ENCODE measurements around the gene APP. TPM values are rescaled to one million over a fixed set of nuclear protein-coding genes. Genes with fewer than 3 reads are reported as not detected.
"Not testable (repeated sequence)": the region's sequence is repeated elsewhere in the genome, so short reads cannot be mapped to it uniquely, and the experiment has no call there.

Gene APP
- total RNA-seq, 1 donor from 2014 or later = 334 TPM

DNA sequence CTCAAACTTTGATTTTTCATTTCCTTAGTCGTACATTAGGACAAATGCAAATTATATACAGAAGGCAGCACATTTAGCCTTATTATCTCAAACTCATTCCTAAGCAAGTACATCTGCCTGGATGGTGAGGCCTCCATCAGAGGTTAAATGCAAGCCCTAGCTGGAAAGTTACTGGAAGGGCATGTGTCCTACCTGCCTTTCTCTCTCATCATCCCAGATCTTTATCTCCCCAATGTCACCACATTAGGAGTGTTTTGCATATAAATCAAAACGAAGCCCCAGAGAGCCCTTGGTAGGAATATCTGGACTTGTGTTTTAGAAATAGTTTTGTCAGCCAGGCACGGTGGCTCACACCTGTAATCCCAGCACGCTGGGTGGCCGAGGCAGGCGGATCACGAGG lies 35.0 kb downstream of the APP start:
- DNase-seq (ENCODE audit: low spot score) = no peak
- intact Hi-C loops (cut with DNase I) = no loop called here

DNA sequence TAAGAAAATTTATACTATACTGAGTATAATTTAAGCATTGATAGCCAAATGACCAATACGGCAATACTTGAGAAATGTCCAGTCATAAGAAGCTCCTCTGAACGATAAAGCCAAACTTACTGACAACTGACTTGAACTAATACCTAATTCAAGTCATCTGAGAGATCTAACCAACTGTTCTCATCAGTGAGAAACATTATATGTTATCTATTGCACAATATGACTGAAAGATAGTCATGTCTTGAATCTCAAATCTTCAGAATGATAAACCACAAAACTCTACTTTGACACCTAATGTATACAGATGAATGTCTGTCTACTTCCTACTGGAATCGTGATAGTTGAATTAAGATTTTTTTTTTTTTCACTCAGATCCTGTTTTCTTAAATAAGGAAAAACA lies 39.0 kb downstream of the APP start:
- DNase-seq (ENCODE audit: low spot score) = no peak
- intact Hi-C loops (cut with DNase I) = no loop called here

GRCh38 chr21:26131053-26131452 lies 39.5 kb downstream of the APP start:
- intact Hi-C loops (cut with DNase I); DNase-seq (ENCODE audit: low spot score): not testable (repeated sequence)

DNA sequence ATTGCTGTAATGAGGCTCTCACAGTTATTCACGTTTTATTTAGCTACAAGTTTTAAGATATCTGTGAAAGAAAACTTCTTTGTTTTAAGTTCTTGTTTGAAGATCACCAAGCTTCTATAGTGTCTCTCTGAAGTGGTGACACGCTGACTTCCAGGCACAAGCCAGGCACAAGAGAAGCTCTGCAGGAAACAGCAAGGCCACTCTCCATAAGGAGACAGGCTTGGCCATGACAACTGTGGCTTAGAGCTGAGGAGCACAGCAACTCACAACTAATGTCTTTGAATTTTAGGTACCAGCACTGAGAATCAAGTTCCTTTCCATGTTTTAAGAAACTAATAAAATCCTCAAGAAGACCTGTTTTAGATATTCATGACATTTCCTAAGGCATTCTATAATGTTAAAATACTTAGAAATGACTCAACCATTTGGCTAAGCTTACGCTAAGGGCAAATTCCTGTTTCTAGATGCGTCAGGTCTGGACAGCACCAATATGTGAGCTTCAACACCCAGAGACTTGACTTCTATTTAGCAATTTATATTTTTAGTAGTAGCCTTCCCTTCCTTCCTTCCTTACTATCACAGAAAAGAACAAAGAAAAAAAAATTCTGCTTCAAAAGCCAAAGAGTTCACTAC lies 40.2 kb downstream of the APP start:
- DNase-seq (ENCODE audit: low spot score) = no peak
- intact Hi-C loops (cut with DNase I) = no loop called here

DNA sequence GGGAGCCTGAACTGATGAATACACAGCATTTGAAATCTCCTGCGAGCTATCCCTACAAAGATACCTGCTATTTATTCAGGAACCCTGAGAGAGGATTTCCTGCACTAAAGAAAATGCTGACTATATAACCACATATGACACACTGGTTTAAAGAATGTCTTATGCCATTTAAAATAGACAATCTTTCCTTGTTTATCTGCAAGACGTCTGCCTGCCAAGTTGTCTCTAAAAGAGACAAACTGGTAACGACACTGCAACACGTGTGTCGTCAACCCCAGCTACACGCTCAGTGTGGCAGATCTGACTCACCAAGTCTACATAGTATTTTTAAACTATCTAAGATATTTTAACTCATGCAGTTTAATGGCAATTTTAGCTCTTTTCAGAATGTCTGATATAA lies 42.7 kb downstream of the APP start:
- DNase-seq (ENCODE audit: low spot score) = no peak
- intact Hi-C loops (cut with DNase I) = no loop called here

DNA sequence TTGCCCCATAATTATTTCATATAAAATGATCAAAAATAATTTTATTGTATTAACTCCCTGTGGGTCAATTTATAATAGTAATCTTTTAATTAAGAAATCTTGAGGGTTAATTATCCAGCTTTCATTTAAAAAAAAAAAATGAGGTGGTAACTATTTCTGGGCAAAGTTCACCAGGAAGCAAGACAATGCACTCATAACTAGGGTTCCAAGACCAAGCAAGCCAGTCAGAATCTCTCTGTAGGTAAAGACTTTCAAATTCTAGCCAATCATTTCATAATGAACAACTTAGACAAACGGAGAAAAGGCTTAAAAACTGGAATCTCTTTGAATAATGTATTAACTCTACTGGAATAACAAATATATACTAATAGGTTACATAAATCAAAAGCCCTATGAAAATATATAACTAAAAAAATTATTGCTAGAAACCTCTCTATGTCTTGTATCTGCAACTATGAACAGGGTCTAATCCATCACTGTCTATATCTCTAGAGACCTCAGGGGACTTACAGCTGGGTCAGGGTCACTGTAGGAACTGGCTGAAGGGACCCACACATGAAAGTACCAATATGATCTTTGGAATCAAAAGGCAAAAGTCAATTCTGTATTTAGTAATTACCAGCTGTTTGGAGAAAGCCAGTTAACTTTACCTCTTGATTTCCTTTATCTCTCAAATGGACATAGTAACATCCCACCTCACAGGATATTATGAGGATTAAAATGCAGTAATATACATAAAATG lies 43.3 kb downstream of the APP start:
- intact Hi-C loops (cut with DNase I) = no loop called here
- DNase-seq (ENCODE audit: low spot score) = no peak

GRCh38 chr21:26126168-26126553 lies 44.4 kb downstream of the APP start:
- intact Hi-C loops (cut with DNase I) = no loop called here

GRCh38 chr21:26125433-26126167 lies 45.0 kb downstream of the APP start:
- intact Hi-C loops (cut with DNase I) = no loop called here
- no peak for DNase-seq (ENCODE audit: low spot score)

More at GRCh38 chr21:26126168-26126553, 44.4 kb downstream of the APP start:
- no peak for DNase-seq (ENCODE audit: low spot score)

DNA sequence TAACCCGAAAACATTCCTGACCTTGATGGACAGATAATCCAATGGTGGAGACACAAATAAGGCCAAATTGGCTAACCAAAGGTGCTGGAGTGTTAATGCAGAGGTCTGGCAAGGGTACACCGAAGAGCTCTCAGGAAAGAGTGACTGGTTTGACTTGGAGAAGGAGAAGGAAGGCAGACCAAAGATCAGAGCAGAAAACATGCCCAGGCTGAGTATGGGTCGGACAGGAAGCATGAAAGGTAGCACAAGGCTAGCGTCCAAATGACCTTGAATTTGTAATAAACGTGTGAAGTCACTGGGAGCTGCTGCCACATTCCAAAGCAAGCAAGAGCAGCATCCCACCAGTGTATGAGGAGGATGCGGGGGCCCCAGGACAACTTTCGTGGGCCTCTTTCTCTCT lies 45.7 kb downstream of the APP start:
- intact Hi-C loops (cut with DNase I) = no loop called here
- no peak for DNase-seq (ENCODE audit: low spot score)

DNA sequence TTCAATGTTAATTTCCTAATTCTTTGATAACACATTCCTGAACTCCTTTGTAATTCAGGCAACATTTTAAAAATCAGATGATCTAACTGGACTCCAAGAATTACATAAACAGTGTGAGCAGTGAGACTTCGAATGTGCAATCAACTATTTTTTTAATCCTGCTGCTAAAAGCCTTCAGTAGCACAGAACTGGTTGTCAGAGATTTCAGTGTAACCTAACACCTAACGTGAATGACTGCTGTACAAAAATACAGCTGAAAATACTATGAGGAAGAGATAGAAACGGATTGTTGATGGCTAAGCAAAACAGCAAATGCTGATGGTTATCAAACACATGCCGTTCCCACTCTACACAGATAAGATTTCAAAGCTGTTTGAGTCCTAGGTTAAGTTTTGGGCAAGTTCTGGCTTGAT lies 46.1 kb downstream of the APP start:
- intact Hi-C loops (cut with DNase I) = no loop called here
- no peak for DNase-seq (ENCODE audit: low spot score)

DNA sequence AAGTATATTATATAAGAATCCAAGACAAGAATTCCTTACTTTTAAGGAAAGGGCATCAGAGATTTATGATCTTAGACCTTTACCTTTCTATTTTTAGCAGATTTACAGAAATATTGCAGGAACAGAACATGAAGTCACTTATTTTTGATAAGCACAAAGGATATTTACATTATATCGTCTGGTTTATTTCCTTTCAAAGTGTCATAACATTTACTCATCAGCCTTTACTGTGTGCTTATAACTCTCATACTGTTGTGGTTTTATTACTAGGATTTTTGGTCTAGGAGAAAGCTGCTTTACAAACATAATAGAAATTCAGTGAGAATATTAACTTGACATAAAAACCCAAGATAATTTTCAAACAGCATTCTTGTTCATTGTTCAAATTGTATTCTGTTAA lies 47.6 kb downstream of the APP start:
- intact Hi-C loops (cut with DNase I) = no loop called here
- DNase-seq (ENCODE audit: low spot score) = no peak

GRCh38 chr21:26120828-26121227 lies 49.7 kb downstream of the APP start:
- intact Hi-C loops (cut with DNase I) = no loop called here
- DNase-seq (ENCODE audit: low spot score) = no peak

DNA sequence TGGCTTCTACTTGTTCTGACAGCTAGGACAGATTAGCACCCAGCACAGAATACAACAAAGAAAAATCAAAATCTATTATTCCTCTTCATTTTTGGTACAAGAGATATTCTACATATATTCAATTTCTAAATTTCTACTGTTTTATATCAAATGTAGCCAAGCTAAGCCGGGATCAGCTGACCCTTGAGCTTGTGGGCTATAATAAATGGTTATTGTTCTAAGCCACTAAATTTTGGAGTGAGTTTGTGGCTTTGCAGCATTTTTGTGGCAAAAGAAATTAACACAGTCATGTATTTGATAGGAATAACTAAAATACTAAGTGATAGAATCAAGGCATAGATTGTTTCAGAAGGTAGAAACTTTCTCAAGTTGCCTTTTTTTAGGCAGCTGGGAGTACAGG lies 50.7 kb downstream of the APP start:
- no peak for DNase-seq (ENCODE audit: low spot score)
- intact Hi-C loops (cut with DNase I) = loop anchor here (5.0 kb wide), 1 partner anchor 47 kb away; no protein-coding TSS in a partner anchor

DNA sequence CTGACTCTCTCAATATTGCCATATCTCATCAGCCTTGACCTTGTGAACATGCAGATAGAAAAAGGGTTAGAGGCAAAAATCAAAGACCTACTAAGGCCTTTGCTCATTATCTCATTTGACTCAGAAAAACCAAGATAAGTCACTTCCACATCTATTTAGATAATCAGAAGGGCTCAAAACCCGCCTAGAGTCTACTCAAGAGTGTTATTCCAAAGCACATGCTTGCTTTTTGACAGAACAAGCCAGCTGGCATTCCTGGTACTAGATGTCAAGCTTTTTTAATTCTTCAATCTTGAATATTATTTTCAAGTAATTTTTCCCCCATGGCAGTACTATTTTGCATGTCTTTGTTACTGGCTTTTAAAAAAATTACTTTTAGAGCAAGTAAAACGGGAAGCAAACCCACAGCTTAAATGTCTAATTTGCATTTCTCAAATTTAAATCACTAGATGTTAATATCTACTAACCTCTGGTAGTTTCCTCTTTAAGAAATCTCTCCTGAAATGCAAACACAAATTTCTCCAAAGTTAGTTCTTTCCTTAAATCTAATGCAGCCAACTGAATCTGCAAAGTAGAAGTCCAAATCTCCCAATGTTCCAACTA lies 51.5 kb downstream of the APP start:
- intact Hi-C loops (cut with DNase I) = loop anchor here (5.0 kb wide), 1 partner anchor 48 kb away; no protein-coding TSS in a partner anchor
- no peak for DNase-seq (ENCODE audit: low spot score)

GRCh38 chr21:26117972-26118367 lies 52.6 kb downstream of the APP start:
- intact Hi-C loops (cut with DNase I) = loop anchor here (5.0 kb wide), 1 partner anchor 49 kb away; no protein-coding TSS in a partner anchor

GRCh38 chr21:26117324-26117971 lies 53.1 kb downstream of the APP start:
- intact Hi-C loops (cut with DNase I) = loop anchor here (5.0 kb wide), 1 partner anchor 50 kb away; no protein-coding TSS in a partner anchor
- no peak for DNase-seq (ENCODE audit: low spot score)

More at GRCh38 chr21:26117972-26118367, 52.6 kb downstream of the APP start:
- DNase-seq (ENCODE audit: low spot score) = no peak

- intact Hi-C loops (cut with DNase I) = loop anchor here (5.0 kb wide), 1 partner anchor 51 kb away; no protein-coding TSS in a partner anchor
- DNase-seq (ENCODE audit: low spot score) = no peak
These were observed 54.0 kb downstream of the APP start for GRCh38 chr21:26116456-26117011.

- DNase-seq (ENCODE audit: low spot score) = no peak
- intact Hi-C loops (cut with DNase I) = loop anchor here (5.0 kb wide), 1 partner anchor 51 kb away; no protein-coding TSS in a partner anchor
These were observed 54.7 kb downstream of the APP start for GRCh38 chr21:26115899-26116298.

DNA sequence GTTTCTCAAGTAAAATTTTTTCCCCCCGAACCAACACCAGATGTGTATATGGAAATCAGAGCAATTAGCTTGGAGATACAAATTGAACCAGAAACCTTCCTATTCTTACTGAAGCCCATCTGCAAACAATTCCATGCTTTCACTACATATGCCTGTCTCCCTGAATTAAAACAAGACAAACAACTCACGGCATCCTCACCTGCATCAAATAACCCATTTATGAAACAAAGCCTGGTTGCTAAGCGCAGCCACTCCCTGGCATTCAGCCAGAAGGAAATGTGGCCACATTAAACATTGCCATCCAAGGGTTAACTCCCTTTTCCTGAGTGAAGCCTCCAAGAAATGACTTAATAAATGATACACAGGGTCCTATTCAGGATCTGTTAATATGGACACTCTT lies 55.3 kb downstream of the APP start:
- intact Hi-C loops (cut with DNase I) = loop anchor here (5.0 kb wide), 1 partner anchor 52 kb away; no protein-coding TSS in a partner anchor
- no peak for DNase-seq (ENCODE audit: low spot score)
